A673 (cell line): ENCODE measurements around the gene EVI2A. TPM values are rescaled to one million over a fixed set of nuclear protein-coding genes. Genes with fewer than 3 reads are reported as not detected.

Experiments
- BruUV-seq: library from RNA; stranded (reverse); fragments of 400-500 nt; replicated peaks from 2 replicates; lab custom pipeline; 2021; lab: Mats Ljungman, UMichigan
- CTCF ChIA-PET: fragments of 300-600 bp; sonication (Branson Sonifier 250); formaldehyde crosslinking; loops from one replicate; lab custom pipeline; 2022; ENCODE audit warnings: antibody characterized with exemption; lab: Charles Lee
- POLR2A ChIA-PET: fragments of 300-600 bp; sonication (Branson Sonifier 250); formaldehyde crosslinking; loops from one replicate; lab custom pipeline; 2022; ENCODE audit warnings: antibody characterized with exemption; ENCODE audit not compliant: low non-redundant PET; lab: Charles Lee
- DNase-seq: peaks from one replicate; pipeline ENCODE4 v3.0.0-alpha.2; 2015; ENCODE audit warnings: low spot score
- H3K27ac ChIP-seq: fragments of 200-600 bp; sonication (generic); 2 replicates; pipeline ENCODE4 v1.5.1; 2016; ENCODE audit warnings: mixed run types, low read depth, mild to moderate bottlenecking, mixed read lengths, antibody characterized with exemption, low read length; ENCODE audit not compliant: poor library complexity, severe bottlenecking
- H3K27me3 ChIP-seq: fragments of 200-600 bp; sonication (generic); replicated peaks from 2 replicates; pipeline ENCODE4 v1.6.1; 2017; ENCODE audit warnings: mixed run types, low read depth, mild to moderate bottlenecking, mixed read lengths, antibody characterized with exemption, low read length; ENCODE audit not compliant: insufficient read depth, poor library complexity
- H3K36me3 ChIP-seq: fragments of 200-600 bp; sonication (generic); 2 replicates; pipeline ENCODE4 v1.6.1; 2016; ENCODE audit warnings: mixed run types, mild to moderate bottlenecking, mixed read lengths, antibody characterized with exemption, low read length; ENCODE audit not compliant: insufficient read depth, poor library complexity, severe bottlenecking
- H3K4me1 ChIP-seq: fragments of 200-600 bp; sonication (generic); 2 replicates; pipeline ENCODE4 v1.6.1; 2017; ENCODE audit warnings: mixed run types, mild to moderate bottlenecking, mixed read lengths, antibody characterized with exemption, low read length; ENCODE audit not compliant: insufficient read depth, poor library complexity, severe bottlenecking
- H3K4me3 ChIP-seq: fragments of 200-600 bp; sonication (generic); 2 replicates; pipeline ENCODE4 v1.5.1; 2016; ENCODE audit warnings: low read depth, mixed run types, mild to moderate bottlenecking, mixed read lengths, low read length; ENCODE audit not compliant: poor library complexity, severe bottlenecking
- H3K9me3 ChIP-seq: fragments of 200-600 bp; sonication (generic); 2 replicates; pipeline ENCODE4 v1.6.1; 2016; ENCODE audit warnings: mixed run types, low read depth, mild to moderate bottlenecking, mixed read lengths, antibody characterized with exemption, low read length; ENCODE audit not compliant: poor library complexity, severe bottlenecking
- CTCF ChIP-seq: fragments of 300-800, 200-600 bp; sonication (generic); conservative IDR thresholded peaks from 2 replicates; pipeline ENCODE4 v1.5.1; 2017; ENCODE audit warnings: low read depth, mild to moderate bottlenecking, antibody characterized with exemption, low read length, moderate library complexity, mixed read lengths
- EZH2 ChIP-seq: fragments of 200-600 bp; sonication (generic); IDR thresholded peaks from 2 replicates; pipeline ENCODE4 v1.6.1; 2017; ENCODE audit warnings: borderline replicate concordance, low read depth, mild to moderate bottlenecking, mixed read lengths, antibody characterized with exemption, low read length; ENCODE audit not compliant: poor library complexity, severe bottlenecking
- intact Hi-C: fragments of 100-400 bp; cut with micrococcal nuclease; formaldehyde crosslinking; loops from one replicate; pipeline ENCODE4 v1.10.0; 2022; ENCODE audit not compliant: unreplicated experiment
- total RNA-seq: library from RNA; stranded (reverse); gene quantifications from 2 replicates; pipeline ENCODE4 v1.2.3, GENCODE V29; 2021

The EVI2A gene
- total RNA-seq, 1 experiment from 2014 or later, result not detected

DNA sequence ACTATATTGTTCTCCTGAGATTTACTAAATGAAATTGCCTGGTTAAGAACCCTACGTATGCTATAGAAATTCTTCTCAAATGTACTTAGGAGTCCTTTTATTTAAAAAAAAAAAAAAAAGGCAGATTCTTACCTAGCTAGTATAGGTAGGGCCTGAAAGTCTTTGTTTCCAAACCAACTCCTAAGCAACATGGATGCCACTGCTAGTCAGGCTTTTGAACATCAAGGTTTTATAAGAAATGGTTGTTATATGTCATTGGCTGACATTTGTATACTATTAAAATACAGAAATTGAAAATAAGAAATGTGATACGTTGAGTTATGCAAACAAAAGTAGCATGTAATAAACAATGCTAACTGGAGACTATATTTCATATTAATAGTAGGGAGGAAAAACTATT, 1.2 kb downstream of the EVI2A start:
- POLR2A ChIA-PET, result no interaction called here
- CTCF ChIA-PET, result no interaction called here

DNA sequence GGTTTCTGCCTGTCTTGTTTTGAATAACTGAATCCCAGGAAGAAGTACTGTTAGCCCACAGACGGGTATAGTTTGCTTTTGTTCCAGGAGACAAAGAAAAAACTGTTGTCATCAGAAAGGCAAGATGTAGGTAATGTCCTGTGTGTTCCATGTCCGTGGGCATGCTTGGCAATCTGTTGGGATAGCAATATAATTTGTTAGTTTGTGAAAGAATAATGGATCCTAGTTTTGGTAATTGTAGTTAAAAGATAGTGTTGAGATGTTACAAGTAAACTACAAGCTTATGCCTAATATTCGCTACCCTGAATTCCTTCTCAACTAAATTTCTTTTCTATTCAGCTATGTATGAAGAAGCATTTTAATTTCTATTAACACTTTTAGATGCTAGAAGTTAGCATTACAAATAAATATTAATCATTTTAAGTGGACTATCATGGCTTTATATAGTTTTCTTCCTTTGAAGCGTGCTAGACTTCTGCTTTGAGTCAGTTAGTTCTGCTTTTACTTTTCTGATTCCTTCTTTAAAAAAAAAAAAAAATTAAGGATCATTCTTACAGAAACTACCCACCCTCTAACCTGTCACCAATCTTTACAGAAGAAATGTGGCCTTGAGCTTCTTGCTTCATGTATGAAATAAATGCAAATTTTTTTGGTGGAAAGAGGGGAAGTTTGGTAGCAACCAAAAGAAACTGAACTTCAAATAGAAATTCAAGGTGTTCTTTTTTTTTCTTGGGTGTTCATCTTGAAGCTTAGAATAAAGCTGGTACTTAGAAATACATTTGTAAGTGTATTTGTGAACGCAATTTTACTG, 2.4 kb downstream of the EVI2A start:
- H3K9me3 ChIP-seq, result no peaks in the 10 kb centered on the region
- no peaks in the 10 kb centered on the region for H3K27me3 ChIP-seq
- H3K27ac ChIP-seq, result no peak overlapping the region
- intact Hi-C loops, result loop anchor here (10.0 kb wide), 1 partner anchor 64 kb away; no protein-coding TSS in a partner anchor
- TF ChIP-seq CTCF, result no peak
- no peak for TF ChIP-seq EZH2
- ChIA-PET POLR2A (interaction anchor here (0.6 kb wide), 1 partner anchor 49 kb away, joined by 4 read pairs; no protein-coding TSS in a partner anchor), CTCF (no interaction called here)
- H3K4me1 ChIP-seq, result peaks cover 6% of the 10 kb centered on the region
- no TSS peak for BruUV-seq
- no peak for DNase-seq
- H3K36me3 ChIP-seq, result no peaks in the 10 kb centered on the region
- no peak overlapping the region for H3K4me3 ChIP-seq

More for the DNA sequence above, 1.2 kb downstream of the EVI2A start:
- BruUV-seq, result no TSS peak
- peaks cover 6% of the 10 kb centered on the region for H3K4me1 ChIP-seq
- TF ChIP-seq EZH2, result no peak
- no peak for TF ChIP-seq CTCF
- no peaks in the 10 kb centered on the region for H3K27me3 ChIP-seq
- H3K36me3 ChIP-seq, result no peaks in the 10 kb centered on the region
- no peak for DNase-seq
- no peak overlapping the region for H3K4me3 ChIP-seq
- H3K9me3 ChIP-seq, result no peaks in the 10 kb centered on the region
- no peak overlapping the region for H3K27ac ChIP-seq
- intact Hi-C loops, result no loop called here

DNA sequence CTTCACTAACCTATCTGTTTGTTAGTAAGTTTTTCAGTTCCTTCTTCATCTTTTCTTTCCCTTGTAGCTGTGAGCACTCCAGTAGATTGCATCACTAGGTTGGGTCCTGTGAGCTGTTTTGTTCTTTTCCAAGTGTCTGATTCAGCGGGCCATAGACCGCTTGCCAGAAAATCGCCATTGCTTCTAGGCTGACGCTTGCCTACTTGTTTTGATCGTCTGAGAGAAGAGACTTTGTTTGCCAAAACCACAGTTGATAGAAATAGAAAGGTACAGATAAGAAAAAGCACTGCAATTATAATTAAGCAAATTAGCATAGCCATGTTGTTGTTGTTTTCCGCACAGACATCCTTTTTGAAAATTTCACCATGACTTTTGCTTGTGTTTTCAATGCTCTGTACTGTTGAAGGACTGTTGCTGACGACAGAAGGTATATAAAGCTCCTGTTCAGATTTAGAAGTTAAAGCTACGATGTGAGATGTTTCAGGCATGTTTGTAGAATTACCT, 3.1 kb downstream of the EVI2A start:
- Histone ChIP-seq H3K4me3 (no peak overlapping the region), H3K27ac (no peak overlapping the region), H3K9me3 (no peaks in the 10 kb centered on the region), H3K4me1 (peaks cover 6% of the 10 kb centered on the region), H3K36me3 (no peaks in the 10 kb centered on the region), H3K27me3 (no peaks in the 10 kb centered on the region)
- TF ChIP-seq CTCF (no peak), EZH2 (no peak)
- intact Hi-C loops, result loop anchor here (10.0 kb wide), 1 partner anchor 64 kb away; no protein-coding TSS in a partner anchor
- DNase-seq, result no peak
- POLR2A ChIA-PET, result no interaction called here
- CTCF ChIA-PET, result no interaction called here
- no TSS peak for BruUV-seq
